Left lung (tissue), 10 donors: ENCODE results near the gene KLF13. TPM values are rescaled to one million over a fixed set of nuclear protein-coding genes. Genes with fewer than 3 reads are reported as not detected.

Source experiments
- ATAC-seq: fragments of 200-7000 bp; cut with Tn5 transposase; one replicate; pipeline ENCODE4 v1.9.1; 2020; ENCODE audit warnings: moderate library complexity
- DNase-seq, 4 donors: peaks; one replicate each; pipeline ENCODE4 v3.0.0-alpha.2; 2013 to 2020
- H3K27ac ChIP-seq, 2 donors: fragments of 200-600 bp; sonication (generic) in 1 of 2; one replicate each; pipeline versions ENCODE4 v1.5.0 to v1.8.0; 2020 to 2021
- H3K27me3 ChIP-seq, 2 donors: fragments of 200-600 bp; sonication (generic) in 1 of 2; one replicate each; pipeline versions ENCODE4 v1.5.0 to v1.8.0; 2020 to 2021
- H3K36me3 ChIP-seq, 2 donors: fragments of 200-600 bp; sonication (generic) in 1 of 2; one replicate each; pipeline versions ENCODE4 v1.5.0 to v1.8.0; 2020 to 2021
- H3K4me1 ChIP-seq, 2 donors: fragments of 200-600 bp; one replicate each; pipeline ENCODE4 v1.8.0; 2021
- H3K4me3 ChIP-seq, 2 donors: fragments of 200-600 bp; sonication (generic) in 1 of 2; one replicate each; pipeline versions ENCODE4 v1.5.0 to v1.8.0; 2020 to 2021; ENCODE audit warnings: mild to moderate bottlenecking in 1 of 2
- H3K9me3 ChIP-seq, 2 donors: fragments of 200-600 bp; sonication (generic) in 1 of 2; one replicate each; pipeline versions ENCODE4 v1.5.0 to v1.8.0; 2020 to 2021
- CTCF ChIP-seq, 2 donors: fragments of 200-600 bp; sonication (generic) in 1 of 2; IDR thresholded peaks; one replicate each; pipeline versions ENCODE4 v1.5.0 to v1.8.0; 2021; ENCODE audit warnings: antibody characterized with exemption in 2 of 2
- intact Hi-C, 2 donors: fragments of 100-400 bp; cut with DNase I; formaldehyde crosslinking; loops; one replicate each; pipeline versions ENCODE4 v1.11.2 to v1.14.2; 2022
- polyA plus RNA-seq, 6 donors: library from polyadenylated mRNA; unstranded; fragments of 120-200 nt; gene quantifications; one replicate each; pipeline ENCODE4 v1.2.1, GENCODE V29; 2013; ENCODE audit not compliant: insufficient read length in 6 of 6
- total RNA-seq, 2 donors: library from RNA; stranded (reverse); fragmentation: NEBNext Ultra II Directional; extraction: Animal tissue kit (Norgen Biotek cat#: 25700); gene quantifications; one replicate each; pipeline ENCODE4 v1.2.1, GENCODE V29; 2021
- donor health status: DM: no; HTN: yes; CAD: no.
- donor health status: DM: no; HTN: no; CAD: no.

KLF13 gene
- total and polyA plus RNA-seq, 8 donors, result 44.7 to 116 (median 61.4) TPM

- H3K27me3 ChIP-seq, result peaks cover 0 to 9% of the 10 kb centered on the region in 2 donors
- H3K9me3 ChIP-seq, result no peaks in the 10 kb centered on the region
- H3K4me1 ChIP-seq, result peaks cover 21 to 34% of the 10 kb centered on the region in 2 donors
- H3K4me3 ChIP-seq, result no peak overlapping the region
- DNase-seq (no peak), ATAC-seq (no peak)
- peak overlapping the region; percentile 4 to 69 for H3K27ac ChIP-seq
- no peaks in the 10 kb centered on the region for H3K36me3 ChIP-seq
- TF ChIP-seq CTCF (IDR thresholded peaks at IDR 0.05), result no peak
- intact Hi-C loops, result no loop called here
These were observed 71.4 kb downstream of the KLF13 start for GRCh38 chr15:31397851-31398661.

- Histone ChIP-seq H3K36me3 (no peaks in the 10 kb centered on the region), H3K4me1 (peaks cover 20 to 27% of the 10 kb centered on the region in 2 donors), H3K9me3 (no peaks in the 10 kb centered on the region), H3K27me3 (peaks cover 0 to 2% of the 10 kb centered on the region in 2 donors), H3K27ac (peak overlapping the region in 1 of 2 donors; percentile 4), H3K4me3 (no peak overlapping the region)
- TF ChIP-seq CTCF (IDR thresholded peaks at IDR 0.05), result no peak
- DNase-seq (no peak), ATAC-seq (no peak)
- intact Hi-C loops, result no loop called here
These were observed 72.2 kb downstream of the KLF13 start for GRCh38 chr15:31398677-31399301.

DNA sequence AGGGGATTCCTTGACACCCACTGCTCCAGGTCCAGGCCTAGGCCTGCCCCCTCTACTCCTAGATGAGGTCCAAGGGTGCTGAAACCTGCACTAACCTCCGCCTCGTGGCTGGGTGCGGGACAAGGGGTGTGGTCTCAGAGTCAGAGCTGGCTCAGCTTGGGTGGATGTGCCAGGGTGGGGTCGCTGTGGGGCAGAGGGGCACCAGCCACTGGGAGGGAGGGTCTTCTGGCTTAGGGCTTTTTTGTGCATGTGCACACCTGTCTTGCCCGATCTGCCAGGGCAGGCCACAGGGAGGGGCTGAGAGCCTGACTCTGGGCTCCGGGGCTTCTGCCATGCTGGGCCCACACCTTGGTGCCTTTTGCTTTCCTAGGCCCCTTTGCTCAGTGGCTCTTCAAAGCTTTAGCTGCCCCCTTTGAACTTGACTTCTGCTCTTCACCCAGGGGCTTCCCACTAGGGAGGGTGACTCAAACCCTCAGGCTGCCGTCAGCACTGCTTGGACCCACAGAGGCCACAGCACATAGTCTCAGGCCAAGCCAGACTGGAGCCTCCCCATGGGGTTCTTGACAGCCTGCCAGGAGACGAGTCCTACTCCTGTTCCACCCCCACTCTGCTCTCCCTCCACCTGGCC, 73.0 kb downstream of the KLF13 start:
- no peaks in the 10 kb centered on the region for H3K27me3 ChIP-seq
- H3K27ac ChIP-seq, result no peak overlapping the region
- no peaks in the 10 kb centered on the region for H3K36me3 ChIP-seq
- ATAC-seq (no peak), DNase-seq (no peak)
- intact Hi-C loops, result no loop called here
- H3K9me3 ChIP-seq, result no peaks in the 10 kb centered on the region
- H3K4me1 ChIP-seq, result peaks cover 20 to 27% of the 10 kb centered on the region in 2 donors
- TF ChIP-seq CTCF (IDR thresholded peaks at IDR 0.05), result no peak
- H3K4me3 ChIP-seq, result no peak overlapping the region

GRCh38 chr15:31400222-31400927, 73.7 kb downstream of the KLF13 start:
- TF ChIP-seq CTCF (IDR thresholded peaks at IDR 0.05), result no peak
- intact Hi-C loops, result no loop called here
- no peak for ATAC-seq
- Histone ChIP-seq H3K27me3 (no peaks in the 10 kb centered on the region), H3K36me3 (no peaks in the 10 kb centered on the region), H3K4me1 (peaks cover 20 to 30% of the 10 kb centered on the region in 2 donors), H3K27ac (no peak overlapping the region), H3K4me3 (no peak overlapping the region), H3K9me3 (no peaks in the 10 kb centered on the region)
- no peak for DNase-seq
